H9 (cell line): ENCODE results near the gene VASN. TPM values are rescaled to one million over a fixed set of nuclear protein-coding genes. Genes with fewer than 3 reads are reported as not detected.

ENCODE experiments used
- DNase-seq: peaks from one replicate; pipeline ENCODE4 v3.0.0-alpha.2; 2017
- H2AFZ ChIP-seq: one replicate; pipeline ENCODE4 v1.6.1; 2013; ENCODE audit warnings: mild to moderate bottlenecking, low read length, control low read depth, moderate library complexity
- H2AK5ac ChIP-seq: 2 replicates; pipeline ENCODE4 v1.6.1; 2013; ENCODE audit warnings: low read length, control low read depth, mixed read lengths; ENCODE audit not compliant: insufficient read length
- H2BK120ac ChIP-seq: one replicate; pipeline ENCODE4 v1.6.1; 2013; ENCODE audit warnings: low read depth, mild to moderate bottlenecking, low read length, control low read depth, inconsistent platforms; ENCODE audit not compliant: poor library complexity, severe bottlenecking
- H2BK12ac ChIP-seq: 2 replicates; pipeline ENCODE4 v1.6.1; 2013; ENCODE audit warnings: low read length, control low read depth, mixed read lengths, low read depth; ENCODE audit not compliant: insufficient read length
- H2BK15ac ChIP-seq: 2 replicates; pipeline ENCODE4 v1.6.1; 2013; ENCODE audit warnings: low read depth, low read length, control low read depth
- H2BK20ac ChIP-seq: one replicate; pipeline ENCODE4 v1.6.1; 2013; ENCODE audit warnings: low read depth, mild to moderate bottlenecking, low read length, control low read depth, inconsistent platforms; ENCODE audit not compliant: poor library complexity, severe bottlenecking
- H2BK5ac ChIP-seq: 2 replicates; pipeline ENCODE4 v1.6.1; 2013; ENCODE audit warnings: low read length, control low read depth, mixed read lengths; ENCODE audit not compliant: insufficient read length
- H3K14ac ChIP-seq: 2 replicates; pipeline ENCODE4 v1.6.1; 2013; ENCODE audit warnings: low read length, control low read depth; ENCODE audit not compliant: insufficient read depth
- H3K18ac ChIP-seq: 2 replicates; pipeline ENCODE4 v1.6.1; 2013; ENCODE audit warnings: low read depth, mild to moderate bottlenecking, mixed read lengths, low read length, control low read depth; ENCODE audit not compliant: insufficient read length
- H3K23ac ChIP-seq: 2 replicates; pipeline ENCODE4 v1.6.1; 2013; ENCODE audit warnings: low read length, control low read depth, mixed read lengths, low read depth; ENCODE audit not compliant: insufficient read length
- H3K23me2 ChIP-seq: 2 replicates; pipeline ENCODE4 v1.6.1; 2013; ENCODE audit warnings: low read depth, mild to moderate bottlenecking, mixed read lengths, low read length, control low read depth; ENCODE audit not compliant: insufficient read length, poor library complexity, severe bottlenecking
- H3K27ac ChIP-seq: 2 replicates; pipeline ENCODE4 v1.5.1; 2013; ENCODE audit warnings: low read length, control low read depth, mixed read lengths, low read depth; ENCODE audit not compliant: insufficient read length
- H3K27me3 ChIP-seq: 2 replicates; pipeline ENCODE4 v1.6.1; 2013; ENCODE audit warnings: low read length, control low read depth, inconsistent platforms; ENCODE audit not compliant: insufficient read depth
- H3K4ac ChIP-seq: 2 replicates; pipeline ENCODE4 v1.6.1; 2013; ENCODE audit warnings: low read depth, mild to moderate bottlenecking, control low read depth, inconsistent platforms, low read length, moderate library complexity
- H3K4me1 ChIP-seq: 2 replicates; pipeline ENCODE4 v1.6.1; 2013; ENCODE audit warnings: low read length, control low read depth, inconsistent platforms; ENCODE audit not compliant: insufficient read depth
- H3K4me2 ChIP-seq: 2 replicates; pipeline ENCODE4 v1.6.1; 2013; ENCODE audit warnings: low read length, control low read depth, mixed read lengths; ENCODE audit not compliant: insufficient read length, insufficient read depth
- H3K56ac ChIP-seq: 2 replicates; pipeline ENCODE4 v1.6.1; 2013; ENCODE audit warnings: low read depth, mild to moderate bottlenecking, mixed read lengths, low read length, control low read depth; ENCODE audit not compliant: insufficient read length
- H3K79me1 ChIP-seq: 2 replicates; pipeline ENCODE4 v1.6.1; 2013; ENCODE audit warnings: low read depth, mild to moderate bottlenecking, moderate library complexity, low read length, control low read depth, inconsistent platforms; ENCODE audit not compliant: insufficient read depth, poor library complexity, severe bottlenecking
- H3K79me2 ChIP-seq: 2 replicates; pipeline ENCODE4 v1.6.1; 2013; ENCODE audit warnings: low read length, control low read depth, inconsistent platforms; ENCODE audit not compliant: insufficient read depth
- H3K9ac ChIP-seq: 2 replicates; pipeline ENCODE4 v1.6.1; 2013; ENCODE audit warnings: low read length, control low read depth, mixed read lengths; ENCODE audit not compliant: insufficient read length; ENCODE audit errors: extremely low read depth
- H3K9me3 ChIP-seq: one replicate; pipeline ENCODE4 v1.6.1; 2013; ENCODE audit warnings: low read depth, low read length, inconsistent platforms; ENCODE audit not compliant: control insufficient read depth
- H3T11ph ChIP-seq: one replicate; pipeline ENCODE4 v1.6.1; 2013; ENCODE audit warnings: mild to moderate bottlenecking, low read length, control low read depth, inconsistent platforms
- H4K20me1 ChIP-seq: one replicate; pipeline ENCODE4 v1.6.1; 2013; ENCODE audit not compliant: control insufficient read depth, insufficient read length, insufficient read depth
- H4K5ac ChIP-seq: 2 replicates; pipeline ENCODE4 v1.6.1; 2013; ENCODE audit warnings: low read depth, mild to moderate bottlenecking, mixed read lengths, low read length, control low read depth; ENCODE audit not compliant: insufficient read length
- H4K8ac ChIP-seq: replicated peaks from 2 replicates; pipeline ENCODE4 v1.6.1; 2013; ENCODE audit warnings: low read length, control low read depth, mixed read lengths, low read depth; ENCODE audit not compliant: insufficient read length
- H4K91ac ChIP-seq: 2 replicates; pipeline ENCODE4 v1.6.1; 2013; ENCODE audit warnings: low read depth, mild to moderate bottlenecking, moderate library complexity, mixed read lengths, low read length, control low read depth; ENCODE audit not compliant: insufficient read length
- H3K27ac Mint-ChIP-seq, 3 experiments: 2 replicates in 2 of 3; 3 replicates in 1 of 3; pipeline ENCODE4 v1.8.0; 2020 to 2021; ENCODE audit warnings: mixed read lengths in 3 of 3, mild to moderate bottlenecking in 1 of 3, moderate library complexity in 1 of 3
- H3K27me3 Mint-ChIP-seq: 2 replicates; pipeline ENCODE4 v1.8.0; 2021; ENCODE audit warnings: low read depth, mild to moderate bottlenecking, moderate library complexity, mixed read lengths
- H3K36me3 Mint-ChIP-seq, 3 experiments: 2 replicates in 2 of 3; 3 replicates in 1 of 3; pipeline ENCODE4 v1.8.0; 2020 to 2021; ENCODE audit warnings: low read depth in 3 of 3, mixed read lengths in 3 of 3; ENCODE audit not compliant: insufficient read depth in 1 of 3
- H3K4me1 Mint-ChIP-seq, 2 experiments: 2 replicates each; pipeline ENCODE4 v1.8.0; 2020; ENCODE audit warnings: mixed read lengths in 2 of 2
- H3K4me3 Mint-ChIP-seq, 2 experiments: 2 replicates in 1 of 2; 3 replicates in 1 of 2; pipeline ENCODE4 v1.8.0; 2020 to 2021; ENCODE audit warnings: mild to moderate bottlenecking in 2 of 2, mixed read lengths in 2 of 2, moderate library complexity in 1 of 2
- H3K9me3 Mint-ChIP-seq, 2 experiments: 2 replicates in 1 of 2; 3 replicates in 1 of 2; pipeline ENCODE4 v1.8.0; 2020; ENCODE audit warnings: mild to moderate bottlenecking in 2 of 2, mixed read lengths in 2 of 2, moderate library complexity in 1 of 2
- WGBS: extraction: QIAGEN DNeasy Blood & Tissue Kit; methylation state at CpG from one replicate; pipeline ENCODE4 v1.1.7; 2013; ENCODE audit warnings: missing lambda C conversion rate, low lambda C conversion rate, mixed read lengths; ENCODE audit not compliant: insufficient read length; ENCODE audit errors: extremely low coverage; 5-methylcytosine and 5-hydroxymethylcytosine counted together
- total RNA-seq: library from RNA; stranded (reverse); gene quantifications from 2 replicates; pipeline ENCODE4 v1.2.1, GENCODE V29; 2021
- TF ChIP-seq, protein P1 (sequence below): fragments of 200-600 bp; sonication (generic); conservative IDR thresholded peaks from 3 replicates; pipeline ENCODE4 v1.8.0; 2021; ENCODE audit warnings: antibody characterized with exemption, mild to moderate bottlenecking

The VASN gene
- total RNA-seq, 1 experiment from 2014 or later: 11.0 TPM

DNA sequence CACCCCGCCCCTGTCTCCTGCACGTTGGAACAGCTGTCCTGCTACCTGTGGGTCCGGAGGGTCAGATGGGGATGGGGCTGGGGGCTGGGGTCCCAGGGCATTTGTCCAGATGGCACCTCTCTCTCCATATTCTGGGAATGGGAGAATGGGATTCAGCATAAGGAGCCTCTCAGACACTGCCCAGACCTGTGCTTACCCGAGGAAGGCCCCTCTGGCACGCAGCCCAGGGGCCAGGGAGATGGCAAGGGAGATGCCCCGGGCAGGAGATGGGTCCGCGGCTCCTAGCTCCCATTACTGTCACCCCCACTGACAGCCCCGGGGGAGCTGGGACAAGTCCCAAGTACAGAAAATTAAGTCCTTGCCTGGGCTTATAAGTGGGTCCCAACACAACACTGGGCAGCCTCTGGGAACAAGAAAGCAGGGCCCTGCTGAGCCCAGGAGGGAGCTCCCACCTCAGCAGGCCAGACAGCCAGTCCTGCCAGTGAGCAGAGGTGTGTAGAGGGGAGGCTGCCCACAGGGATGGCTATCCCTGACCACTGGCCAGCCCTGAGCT lies 1.8 kb downstream of the VASN start:
- no peak overlapping the region for H3T11ph ChIP-seq
- no peak overlapping the region for H2AK5ac ChIP-seq
- no peak overlapping the region for H4K5ac ChIP-seq
- H3K23ac ChIP-seq: no peak overlapping the region
- no peak overlapping the region for H3K4me2 ChIP-seq
- peaks cover 1% of the 10 kb centered on the region; the same call in 1 of the 2 replicates for H3K79me2 ChIP-seq
- H4K91ac ChIP-seq: no peak overlapping the region
- no peak for DNase-seq
- H3K4me1 Mint-ChIP-seq: peaks cover 34 to 48% of the 10 kb centered on the region in 2 experiments
- no CpG with 5 or more reads among the region's 9 CpGs for WGBS
- H3K9me3 ChIP-seq: no peaks in the 10 kb centered on the region
- TF ChIP-seq, protein P1, sequence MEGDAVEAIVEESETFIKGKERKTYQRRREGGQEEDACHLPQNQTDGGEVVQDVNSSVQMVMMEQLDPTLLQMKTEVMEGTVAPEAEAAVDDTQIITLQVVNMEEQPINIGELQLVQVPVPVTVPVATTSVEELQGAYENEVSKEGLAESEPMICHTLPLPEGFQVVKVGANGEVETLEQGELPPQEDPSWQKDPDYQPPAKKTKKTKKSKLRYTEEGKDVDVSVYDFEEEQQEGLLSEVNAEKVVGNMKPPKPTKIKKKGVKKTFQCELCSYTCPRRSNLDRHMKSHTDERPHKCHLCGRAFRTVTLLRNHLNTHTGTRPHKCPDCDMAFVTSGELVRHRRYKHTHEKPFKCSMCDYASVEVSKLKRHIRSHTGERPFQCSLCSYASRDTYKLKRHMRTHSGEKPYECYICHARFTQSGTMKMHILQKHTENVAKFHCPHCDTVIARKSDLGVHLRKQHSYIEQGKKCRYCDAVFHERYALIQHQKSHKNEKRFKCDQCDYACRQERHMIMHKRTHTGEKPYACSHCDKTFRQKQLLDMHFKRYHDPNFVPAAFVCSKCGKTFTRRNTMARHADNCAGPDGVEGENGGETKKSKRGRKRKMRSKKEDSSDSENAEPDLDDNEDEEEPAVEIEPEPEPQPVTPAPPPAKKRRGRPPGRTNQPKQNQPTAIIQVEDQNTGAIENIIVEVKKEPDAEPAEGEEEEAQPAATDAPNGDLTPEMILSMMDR: no peak
- H3K27me3 Mint-ChIP-seq: no peaks in the 10 kb centered on the region
- H2BK15ac ChIP-seq: no peak overlapping the region
- no peak overlapping the region for H3K4ac ChIP-seq
- no peak overlapping the region for H3K27ac ChIP-seq
- H3K9ac ChIP-seq: no peak overlapping the region
- H3K9me3 Mint-ChIP-seq: no peaks in the 10 kb centered on the region
- H3K36me3 Mint-ChIP-seq: peaks cover 0 to 3% (median 2%) of the 10 kb centered on the region in 3 experiments; a peak in 1 of 7 replicates
- no peak overlapping the region for H2BK5ac ChIP-seq
- H3K27ac Mint-ChIP-seq: no peak overlapping the region
- no peaks in the 10 kb centered on the region for H4K20me1 ChIP-seq
- peak overlapping the region; percentile 62 for H3K14ac ChIP-seq
- H2BK120ac ChIP-seq: no peak overlapping the region
- H3K79me1 ChIP-seq: no peaks in the 10 kb centered on the region
- H3K4me1 ChIP-seq: peaks cover 11% of the 10 kb centered on the region; the same call in 1 of the 2 replicates
- H3K18ac ChIP-seq: no peak overlapping the region
- H2BK12ac ChIP-seq: no peak overlapping the region
- no peak overlapping the region for H3K56ac ChIP-seq
- no peak overlapping the region for H4K8ac ChIP-seq
- H2AFZ ChIP-seq: no peak overlapping the region
- H3K23me2 ChIP-seq: no peaks in the 10 kb centered on the region
- H2BK20ac ChIP-seq: no peak overlapping the region
- peak overlapping the region in 1 of 2 experiments; percentile 71; a peak in 2 of 5 replicates for H3K4me3 Mint-ChIP-seq
- no peaks in the 10 kb centered on the region for H3K27me3 ChIP-seq
